ENCODE results near the gene HOXA2. TPM values are rescaled to one million over a fixed set of nuclear protein-coding genes. Genes with fewer than 3 reads are reported as not detected.
A peak's percentile ranks its signal among the peaks of the same experiment; 100 is the strongest.

The HOXA2 gene
- total RNA-seq, 4 donors from 2014 or later: 3.1 to 7.0 (median 5.0) TPM

DNA sequence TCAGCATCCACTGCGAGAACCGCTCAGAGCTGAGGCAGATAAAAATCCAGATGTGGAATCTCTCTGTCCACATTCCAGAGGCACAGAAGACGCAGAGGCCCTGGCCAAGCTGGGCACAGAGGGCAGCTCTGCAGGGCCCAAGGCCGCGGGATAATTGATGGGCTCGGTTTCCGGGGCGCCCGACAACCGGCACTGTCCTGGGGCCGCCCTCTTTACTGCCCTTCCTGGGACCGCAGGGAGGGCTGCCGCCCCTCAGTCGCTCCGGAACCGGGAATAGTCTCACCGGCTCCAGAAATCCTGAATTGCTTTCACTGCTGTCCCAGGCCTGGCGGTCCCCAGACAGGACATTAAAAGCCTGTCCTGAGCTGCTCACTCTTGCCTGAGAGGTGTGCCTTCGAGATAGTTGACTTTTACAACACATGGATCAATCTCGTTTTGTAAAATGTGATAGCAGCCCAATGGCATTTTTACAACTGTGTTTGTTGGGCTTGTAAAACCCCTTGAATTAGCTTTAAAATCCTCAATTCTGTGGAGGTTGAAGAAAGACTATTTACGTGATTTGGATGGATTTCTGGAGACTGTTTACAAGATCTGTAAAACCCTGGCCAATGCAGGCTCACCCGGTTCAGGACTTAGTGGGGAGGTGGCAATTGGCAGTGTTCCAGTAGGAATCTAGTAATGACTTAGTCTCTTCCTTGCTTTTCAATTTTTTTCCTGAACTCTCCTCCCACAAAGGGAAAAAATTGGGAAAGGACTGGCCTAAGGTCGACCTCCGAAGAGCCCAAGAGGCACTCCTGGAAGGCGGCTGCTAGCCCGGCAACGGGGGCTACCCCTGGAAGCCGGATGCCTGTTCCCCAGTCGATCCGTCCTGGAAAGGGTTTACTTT is 46.5 kb upstream of the HOXA2 start:
- Histone ChIP-seq H3K9me3 (no peaks in the 10 kb centered on the region), H3K27ac (peak overlapping the region in 2 of 4 donors; percentile 24 to 99), H3K4me1 (peaks cover 0 to 48% (median 11%) of the 10 kb centered on the region in 3 donors), H3K36me3 (no peaks in the 10 kb centered on the region), H3K4me3 (peak overlapping the region in 1 of 2 donors; percentile 43), H3K27me3 (peaks cover 62% of the 10 kb centered on the region)
- WGBS, 2 donors (ENCODE audit: low coverage in 1 of 2): 66 to 73% methylated on average over 8 to 19 of the region's 30 CpGs
- TF ChIP-seq, protein P1, sequence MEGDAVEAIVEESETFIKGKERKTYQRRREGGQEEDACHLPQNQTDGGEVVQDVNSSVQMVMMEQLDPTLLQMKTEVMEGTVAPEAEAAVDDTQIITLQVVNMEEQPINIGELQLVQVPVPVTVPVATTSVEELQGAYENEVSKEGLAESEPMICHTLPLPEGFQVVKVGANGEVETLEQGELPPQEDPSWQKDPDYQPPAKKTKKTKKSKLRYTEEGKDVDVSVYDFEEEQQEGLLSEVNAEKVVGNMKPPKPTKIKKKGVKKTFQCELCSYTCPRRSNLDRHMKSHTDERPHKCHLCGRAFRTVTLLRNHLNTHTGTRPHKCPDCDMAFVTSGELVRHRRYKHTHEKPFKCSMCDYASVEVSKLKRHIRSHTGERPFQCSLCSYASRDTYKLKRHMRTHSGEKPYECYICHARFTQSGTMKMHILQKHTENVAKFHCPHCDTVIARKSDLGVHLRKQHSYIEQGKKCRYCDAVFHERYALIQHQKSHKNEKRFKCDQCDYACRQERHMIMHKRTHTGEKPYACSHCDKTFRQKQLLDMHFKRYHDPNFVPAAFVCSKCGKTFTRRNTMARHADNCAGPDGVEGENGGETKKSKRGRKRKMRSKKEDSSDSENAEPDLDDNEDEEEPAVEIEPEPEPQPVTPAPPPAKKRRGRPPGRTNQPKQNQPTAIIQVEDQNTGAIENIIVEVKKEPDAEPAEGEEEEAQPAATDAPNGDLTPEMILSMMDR (IDR thresholded peaks at IDR 0.05): no peak
- peak; percentile 22 for TF ChIP-seq POLR2AphosphoS5 (IDR thresholded peaks at IDR 0.05)
- ATAC-seq: no peak

DNA sequence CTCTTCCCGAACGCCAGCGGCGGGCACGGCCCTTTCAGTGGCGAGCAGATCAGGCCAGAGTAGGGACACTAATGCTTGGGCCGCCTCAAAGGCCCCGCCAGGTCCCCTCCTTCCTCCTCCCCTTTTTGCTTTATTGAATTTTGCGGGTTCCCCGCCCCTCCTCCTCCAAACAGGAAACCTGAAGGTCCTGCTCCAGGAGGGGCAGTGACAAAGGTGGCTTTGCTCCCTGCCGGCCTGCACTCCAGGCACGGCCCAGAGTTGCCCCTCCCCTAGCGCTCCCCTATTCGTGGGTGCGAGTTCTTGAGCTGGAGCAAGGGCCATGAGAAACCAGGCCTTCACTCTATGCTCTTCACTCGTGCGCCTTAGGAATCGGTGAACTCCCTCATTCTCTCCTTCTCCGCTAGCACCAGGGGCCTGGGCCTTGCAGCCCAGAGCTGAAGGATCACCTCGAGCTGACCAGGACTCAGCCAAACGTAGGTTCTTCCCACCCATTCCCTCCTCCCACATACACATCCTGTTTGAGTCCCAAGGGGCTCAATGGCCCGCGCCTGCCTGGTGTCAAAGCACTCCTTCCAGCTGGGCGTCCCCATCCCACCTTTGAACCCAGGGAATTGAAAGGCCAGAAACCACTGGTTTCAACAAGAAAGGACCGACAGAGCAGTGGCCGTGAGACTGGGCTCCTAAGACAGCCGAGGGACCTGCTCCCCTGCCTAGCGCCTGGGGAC is 45.7 kb upstream of the HOXA2 start:
- H3K9me3 ChIP-seq: no peaks in the 10 kb centered on the region
- WGBS, 2 donors (ENCODE audit: low coverage in 1 of 2): 67% methylated on average over 6 of the region's 28 CpGs; no CpG with 5 or more reads in 1 of the 2 donors
- peaks cover 0 to 52% (median 11%) of the 10 kb centered on the region in 3 donors for H3K4me1 ChIP-seq
- H3K4me3 ChIP-seq: peak overlapping the region; percentile 2 to 43
- H3K27me3 ChIP-seq: peaks cover 54% of the 10 kb centered on the region
- peak overlapping the region in 3 of 4 donors; percentile 32 to 99 (median 36) for H3K27ac ChIP-seq
- TF ChIP-seq POLR2AphosphoS5 (IDR thresholded peaks at IDR 0.05): no peak
- TF ChIP-seq POLR2A (IDR thresholded peaks at IDR 0.05): no peak
- TF ChIP-seq, protein P1 (IDR thresholded peaks at IDR 0.05): no peak
- no peak for TF ChIP-seq EP300 (IDR thresholded peaks at IDR 0.05)
- ATAC-seq: no peak
- no peaks in the 10 kb centered on the region for H3K36me3 ChIP-seq

DNA sequence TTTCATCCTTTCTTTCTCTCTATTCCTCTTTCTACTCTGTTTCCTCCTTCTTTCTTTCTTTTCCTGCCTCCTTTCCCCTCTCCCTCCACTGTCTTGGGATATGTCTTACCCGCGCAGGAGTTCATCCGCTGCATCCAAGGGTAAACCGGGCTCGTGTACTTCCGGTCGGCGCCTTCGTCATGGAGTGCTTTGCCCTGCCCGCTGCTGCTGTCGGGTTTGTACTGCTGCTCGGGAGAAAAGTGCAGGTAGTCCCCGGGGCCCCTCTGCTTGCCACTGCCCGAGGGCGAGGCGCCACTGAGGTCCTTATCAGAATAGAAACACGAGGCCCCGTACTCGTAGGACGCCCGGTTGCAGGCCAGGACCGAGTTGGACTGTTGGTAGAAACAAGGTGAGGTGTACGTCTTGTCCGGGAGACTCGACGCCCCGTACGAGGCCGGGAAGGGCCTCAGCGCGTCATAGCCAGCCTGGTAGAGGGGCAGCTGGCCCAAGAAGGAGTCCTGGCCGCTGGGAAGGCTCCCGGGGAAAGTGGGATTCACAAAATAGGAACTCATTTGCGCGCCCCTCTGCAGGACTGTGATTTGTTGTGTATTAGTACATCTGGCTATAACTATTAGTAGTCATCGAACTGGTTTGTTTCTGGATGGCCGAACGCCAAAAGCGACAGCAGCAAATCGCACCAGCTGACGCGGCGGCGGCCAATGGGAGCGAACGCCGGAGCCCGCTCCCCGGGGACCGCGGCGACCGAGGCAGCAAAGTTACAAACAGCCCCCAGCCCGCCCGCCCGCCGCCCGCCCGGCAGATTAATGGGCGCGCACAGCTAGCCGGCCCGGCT is 44.9 kb upstream of the HOXA2 start, which contains the start of gene HOXA6:
TSS of gene HOXA6 (minus strand) at position 576 of the 832 bp plus-strand sequence. CDS start at position 551, 25 bp downstream.
- H3K36me3 ChIP-seq: no peaks in the 10 kb centered on the region
- TF ChIP-seq POLR2A (IDR thresholded peaks at IDR 0.05) (no peak), EP300 (IDR thresholded peaks at IDR 0.05) (no peak), POLR2AphosphoS5 (IDR thresholded peaks at IDR 0.05) (peak; percentile 46)
- TF ChIP-seq, protein P1 (IDR thresholded peaks at IDR 0.05): no peak
- WGBS, 2 donors (ENCODE audit: low coverage in 1 of 2): 33 to 77% methylated on average over 1 to 13 of the region's 63 CpGs
- no peak for ATAC-seq
- peaks cover 0 to 47% (median 11%) of the 10 kb centered on the region in 3 donors for H3K4me1 ChIP-seq
- no peaks in the 10 kb centered on the region for H3K9me3 ChIP-seq
- H3K27me3 ChIP-seq: peaks cover 46% of the 10 kb centered on the region
- H3K4me3 ChIP-seq: peak within 1 kb of the TSS; percentile 2 to 43
- H3K27ac ChIP-seq: peak within 1 kb of the TSS in 3 of 4 donors; percentile 32 to 99 (median 36)

DNA sequence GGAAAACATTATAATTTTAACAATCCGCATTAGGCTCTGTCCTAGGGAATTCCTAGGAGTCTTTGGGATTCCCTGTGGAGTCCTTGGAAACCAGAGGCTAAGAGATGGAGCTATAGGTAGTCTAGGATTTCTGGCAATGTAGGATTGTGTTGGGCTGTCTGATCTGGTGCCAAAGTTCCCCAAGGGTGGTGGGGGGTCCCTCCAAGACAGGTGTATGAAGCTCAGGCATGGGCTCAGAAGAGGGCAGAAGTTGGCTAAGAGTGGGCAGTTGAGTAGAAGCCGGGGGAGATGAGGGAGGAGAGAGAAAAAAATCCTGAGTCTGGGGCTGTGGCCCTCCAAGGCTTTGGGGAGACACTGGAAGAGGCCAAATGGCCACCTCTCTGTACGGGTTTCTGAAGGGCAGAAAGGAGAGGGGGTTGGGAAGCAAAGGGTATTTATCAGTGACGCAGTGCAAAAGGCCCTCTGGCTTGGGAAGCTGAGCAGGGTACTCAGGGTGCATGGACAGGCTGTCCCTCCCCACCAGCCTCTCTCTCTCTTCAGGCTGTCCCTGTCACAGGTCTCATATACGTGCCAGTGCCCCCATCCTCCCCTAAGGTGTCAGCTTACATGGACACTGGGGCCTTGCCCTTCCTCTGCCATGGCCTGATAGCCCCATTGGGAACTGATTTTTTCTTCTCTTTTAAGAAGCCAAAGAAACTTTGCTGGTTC is 44.2 kb upstream of the HOXA2 start:
- no peak overlapping the region for H3K4me3 ChIP-seq
- peaks cover 0 to 40% (median 11%) of the 10 kb centered on the region in 3 donors for H3K4me1 ChIP-seq

More for the DNA sequence above, 44.2 kb upstream of the HOXA2 start:
- Histone ChIP-seq H3K36me3 (no peaks in the 10 kb centered on the region), H3K27me3 (peaks cover 39% of the 10 kb centered on the region), H3K9me3 (no peaks in the 10 kb centered on the region), H3K27ac (peak overlapping the region in 1 of 4 donors; percentile 99)
- 83 to 92% methylated on average over 4 to 5 of the region's 5 CpGs for WGBS, 2 donors (ENCODE audit: low coverage in 1 of 2)
- TF ChIP-seq POLR2A (IDR thresholded peaks at IDR 0.05) (no peak), POLR2AphosphoS5 (IDR thresholded peaks at IDR 0.05) (no peak), EP300 (IDR thresholded peaks at IDR 0.05) (no peak)
- TF ChIP-seq, protein P1 (IDR thresholded peaks at IDR 0.05): no peak
- no peak for ATAC-seq
